ENCODE measurements around the gene KCNK4.

GRCh38 chr11:64247729-64248531 is 43.2 kb upstream of the KCNK4 start:
- no peak for TF ChIP-seq CTCF (IDR thresholded peaks at IDR 0.05)
- TF ChIP-seq POLR2A (IDR thresholded peaks at IDR 0.05) = no peak
